Activated T-cell treated with anti-CD3 and anti-CD28 coated beads, Interleukin-2, amount 50 U/mL, for 24 hours (primary cell): ENCODE data around the gene SH3GL2.

Source experiments
- DNase-seq: peaks from one replicate; pipeline ENCODE4 v3.0.0-alpha.2; 2020
- H3K27ac Mint-ChIP-seq: 2 replicates; pipeline ENCODE4 v1.8.0; 2020; ENCODE audit warnings: mild to moderate bottlenecking, mixed read lengths
- H3K27me3 Mint-ChIP-seq: 2 replicates; pipeline ENCODE4 v1.8.0; 2020; ENCODE audit warnings: mixed read lengths
- H3K36me3 Mint-ChIP-seq: 2 replicates; pipeline ENCODE4 v1.8.0; 2020; ENCODE audit warnings: low read depth, mixed read lengths
- H3K4me1 Mint-ChIP-seq: 2 replicates; pipeline ENCODE4 v1.8.0; 2020; ENCODE audit warnings: low read depth, mixed read lengths
- H3K4me3 Mint-ChIP-seq: 2 replicates; pipeline ENCODE4 v1.8.0; 2020; ENCODE audit warnings: mild to moderate bottlenecking, moderate library complexity, mixed read lengths
- H3K9me3 Mint-ChIP-seq: 2 replicates; pipeline ENCODE4 v1.8.0; 2020; ENCODE audit warnings: mixed read lengths

Gene SH3GL2

GRCh38 chr9:17658237-17658636 lies 79.4 kb downstream of the SH3GL2 start:
- no peak overlapping the region for H3K27ac Mint-ChIP-seq
- DNase-seq = no peak
- H3K4me1 Mint-ChIP-seq = no peaks in the 10 kb centered on the region
- no peaks in the 10 kb centered on the region for H3K9me3 Mint-ChIP-seq
- no peaks in the 10 kb centered on the region for H3K36me3 Mint-ChIP-seq
- no peaks in the 10 kb centered on the region for H3K27me3 Mint-ChIP-seq
- H3K4me3 Mint-ChIP-seq = no peak overlapping the region

DNA sequence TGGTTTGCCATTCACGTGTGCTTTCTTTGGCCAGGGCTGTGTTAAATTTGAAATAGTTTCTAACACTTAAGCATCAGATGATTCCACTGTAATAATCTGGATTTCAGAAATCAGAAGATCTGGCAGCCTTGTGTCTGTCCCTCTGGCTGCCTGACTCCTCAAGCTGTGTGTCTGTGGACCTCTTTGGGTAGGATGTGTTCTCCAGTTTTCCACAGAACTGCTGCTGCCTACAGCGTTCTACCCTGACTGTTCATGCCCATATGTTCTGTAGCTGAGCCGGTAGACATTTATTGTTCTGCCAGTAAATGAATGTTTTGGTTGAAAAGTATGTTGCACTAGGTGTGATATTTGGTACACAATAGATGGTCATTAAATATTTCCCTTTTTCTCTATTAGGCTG lies 81.3 kb downstream of the SH3GL2 start:
- no peaks in the 10 kb centered on the region for H3K4me1 Mint-ChIP-seq
- H3K9me3 Mint-ChIP-seq = no peaks in the 10 kb centered on the region
- no peaks in the 10 kb centered on the region for H3K36me3 Mint-ChIP-seq
- no peak for DNase-seq
- no peak overlapping the region for H3K4me3 Mint-ChIP-seq
- H3K27ac Mint-ChIP-seq = no peak overlapping the region
- no peaks in the 10 kb centered on the region for H3K27me3 Mint-ChIP-seq

- H3K27ac Mint-ChIP-seq = no peak overlapping the region
- H3K4me1 Mint-ChIP-seq = no peaks in the 10 kb centered on the region
- H3K9me3 Mint-ChIP-seq = no peaks in the 10 kb centered on the region
- no peak overlapping the region for H3K4me3 Mint-ChIP-seq
- no peak for DNase-seq
- H3K36me3 Mint-ChIP-seq = no peaks in the 10 kb centered on the region
- H3K27me3 Mint-ChIP-seq = no peaks in the 10 kb centered on the region
These were observed 86.6 kb downstream of the SH3GL2 start for GRCh38 chr9:17665450-17665849.

DNA sequence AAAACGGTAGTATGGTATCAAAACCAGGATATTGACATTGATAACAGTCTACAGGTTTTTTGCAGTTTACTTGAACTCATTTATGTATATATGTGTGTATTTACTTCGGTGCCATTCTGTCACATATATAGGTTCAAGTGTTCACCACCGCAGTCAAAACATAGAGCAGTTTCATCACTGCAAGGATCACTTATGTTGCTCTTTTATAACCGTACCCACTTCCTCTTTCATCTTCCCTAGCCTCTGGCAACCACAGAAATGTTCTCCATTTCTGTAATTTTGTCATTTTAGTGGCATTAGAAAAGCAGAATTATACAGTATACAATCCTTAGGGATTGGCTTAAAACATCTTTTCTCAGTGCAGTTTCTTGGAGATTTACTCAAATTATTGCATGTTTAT lies 90.3 kb downstream of the SH3GL2 start:
- Mint-ChIP-seq H3K9me3 (no peaks in the 10 kb centered on the region), H3K4me1 (no peaks in the 10 kb centered on the region), H3K27me3 (no peaks in the 10 kb centered on the region), H3K4me3 (no peak overlapping the region), H3K27ac (no peak overlapping the region), H3K36me3 (no peaks in the 10 kb centered on the region)
- DNase-seq = no peak

DNA sequence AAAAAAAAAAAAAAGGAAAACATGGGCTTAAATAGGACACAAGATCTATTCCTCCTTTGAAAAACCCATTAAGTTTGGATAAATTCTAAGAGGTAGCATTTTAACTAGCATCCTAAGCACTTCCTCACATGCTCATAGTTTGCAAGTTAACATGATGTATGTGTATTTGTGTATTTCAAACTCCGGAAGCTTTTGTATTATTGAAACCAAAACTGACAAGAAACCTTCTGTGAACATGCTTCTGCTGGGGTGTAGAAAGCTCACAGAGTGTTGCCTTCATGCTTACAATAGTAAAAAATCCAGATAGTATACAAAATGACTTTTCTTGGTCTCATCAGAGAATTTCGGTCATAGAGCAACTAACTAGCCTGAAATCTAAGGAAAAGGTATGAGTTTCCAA lies 103.8 kb downstream of the SH3GL2 start:
- no peak overlapping the region for H3K4me3 Mint-ChIP-seq
- no peak overlapping the region for H3K27ac Mint-ChIP-seq
- H3K4me1 Mint-ChIP-seq = no peaks in the 10 kb centered on the region
- no peaks in the 10 kb centered on the region for H3K36me3 Mint-ChIP-seq
- no peaks in the 10 kb centered on the region for H3K27me3 Mint-ChIP-seq
- no peak for DNase-seq
- peaks cover 17% of the 10 kb centered on the region for H3K9me3 Mint-ChIP-seq

DNA sequence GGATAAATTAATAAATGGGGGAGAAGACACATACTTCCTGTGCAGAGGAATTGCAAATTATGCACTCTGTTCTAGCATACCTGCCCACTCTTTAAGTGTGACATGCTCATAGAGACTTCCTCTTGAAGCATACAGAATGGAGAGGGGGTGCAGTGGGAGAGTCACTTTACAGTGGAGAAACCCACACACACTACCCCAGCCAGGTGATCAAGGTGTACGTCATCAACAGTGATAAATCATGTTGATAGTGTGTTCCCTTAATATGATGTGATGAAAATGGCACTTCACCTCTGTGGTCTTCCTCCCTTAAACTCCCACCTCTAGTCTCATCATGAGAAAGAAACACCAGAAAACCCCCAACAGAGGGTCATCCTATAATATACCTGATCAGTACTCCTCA lies 110.0 kb downstream of the SH3GL2 start:
- no peaks in the 10 kb centered on the region for H3K4me1 Mint-ChIP-seq
- no peak overlapping the region for H3K27ac Mint-ChIP-seq
- H3K36me3 Mint-ChIP-seq = no peaks in the 10 kb centered on the region
- H3K4me3 Mint-ChIP-seq = no peak overlapping the region
- H3K27me3 Mint-ChIP-seq = no peaks in the 10 kb centered on the region
- DNase-seq = no peak
- peaks cover 13% of the 10 kb centered on the region for H3K9me3 Mint-ChIP-seq

- Mint-ChIP-seq H3K27me3 (no peaks in the 10 kb centered on the region), H3K27ac (no peak overlapping the region), H3K9me3 (peaks cover 5% of the 10 kb centered on the region), H3K36me3 (no peaks in the 10 kb centered on the region), H3K4me1 (no peaks in the 10 kb centered on the region), H3K4me3 (no peak overlapping the region)
- DNase-seq = no peak
These were observed 115.5 kb downstream of the SH3GL2 start for GRCh38 chr9:17694336-17694735.

DNA sequence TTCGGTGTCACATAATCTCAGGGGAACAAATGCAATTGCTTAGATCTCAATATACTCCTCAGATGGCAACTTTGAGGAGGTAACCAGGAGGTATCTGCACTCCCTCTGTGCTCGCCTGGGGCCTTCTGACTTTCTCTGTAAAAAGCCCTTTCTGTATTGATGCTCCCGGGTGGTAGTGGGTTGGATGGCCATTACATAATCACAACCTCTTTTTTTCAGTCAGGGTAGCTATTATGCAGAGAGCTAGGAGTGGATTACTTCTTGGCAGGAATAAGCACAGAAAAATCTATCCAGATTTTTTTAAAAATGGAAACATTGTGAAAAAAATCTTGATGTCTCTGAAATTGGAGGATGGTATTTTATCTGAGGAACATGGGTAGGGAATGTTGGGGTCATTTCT lies 116.6 kb downstream of the SH3GL2 start:
- Mint-ChIP-seq H3K9me3 (no peaks in the 10 kb centered on the region), H3K27ac (no peak overlapping the region), H3K36me3 (no peaks in the 10 kb centered on the region), H3K4me3 (no peak overlapping the region), H3K27me3 (no peaks in the 10 kb centered on the region), H3K4me1 (no peaks in the 10 kb centered on the region)
- DNase-seq = no peak

- Mint-ChIP-seq H3K4me1 (no peaks in the 10 kb centered on the region), H3K9me3 (peaks cover 3% of the 10 kb centered on the region), H3K27ac (no peak overlapping the region), H3K4me3 (no peak overlapping the region), H3K36me3 (no peaks in the 10 kb centered on the region), H3K27me3 (no peaks in the 10 kb centered on the region)
- no peak for DNase-seq
These were observed 120.9 kb downstream of the SH3GL2 start for GRCh38 chr9:17699615-17700330.

DNA sequence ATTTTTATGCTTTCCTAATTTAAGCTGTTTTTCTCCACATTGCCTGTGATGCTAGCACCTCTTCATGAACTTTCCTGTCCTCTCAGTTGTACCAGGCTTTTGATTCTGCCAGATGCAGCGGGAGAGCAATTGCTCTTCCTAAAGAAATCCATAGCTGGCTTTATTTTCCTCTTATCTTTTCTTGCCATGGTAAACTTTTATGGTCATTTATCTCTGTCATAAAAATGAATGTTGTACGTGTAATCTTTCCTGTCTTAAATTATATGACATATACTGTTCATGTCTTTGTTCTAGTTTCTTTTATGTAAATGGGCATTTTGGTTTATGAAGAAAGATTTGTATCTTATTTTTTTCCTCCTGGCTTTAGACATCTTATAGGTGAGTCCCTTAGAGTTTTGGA lies 127.5 kb downstream of the SH3GL2 start:
- no peaks in the 10 kb centered on the region for H3K36me3 Mint-ChIP-seq

DNA sequence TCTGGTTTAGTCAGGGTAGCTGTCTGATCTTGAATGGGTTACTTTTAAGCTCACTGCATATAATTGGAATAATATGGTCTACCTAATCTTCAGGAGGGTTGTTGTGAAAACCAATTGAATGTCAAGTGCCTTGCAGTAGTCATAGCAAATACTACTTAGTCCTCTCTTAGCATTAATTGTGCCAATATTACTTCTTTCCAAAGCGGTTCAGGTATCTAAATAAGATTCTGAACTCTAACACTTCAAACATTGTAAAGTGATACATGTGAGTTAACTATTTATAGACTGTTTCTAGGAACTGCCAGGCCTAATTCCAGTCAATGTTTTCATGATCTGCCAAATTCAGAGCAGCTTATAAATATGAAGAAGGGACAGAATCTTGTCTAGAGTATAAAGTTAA lies 140.2 kb downstream of the SH3GL2 start:
- no peak overlapping the region for H3K4me3 Mint-ChIP-seq
- H3K36me3 Mint-ChIP-seq = no peaks in the 10 kb centered on the region
- DNase-seq = no peak
- H3K9me3 Mint-ChIP-seq = peaks cover 9% of the 10 kb centered on the region
- no peak overlapping the region for H3K27ac Mint-ChIP-seq
- H3K27me3 Mint-ChIP-seq = no peaks in the 10 kb centered on the region
- no peaks in the 10 kb centered on the region for H3K4me1 Mint-ChIP-seq

More for the DNA sequence above, 127.5 kb downstream of the SH3GL2 start:
- Mint-ChIP-seq H3K27ac (no peak overlapping the region), H3K4me1 (no peaks in the 10 kb centered on the region), H3K9me3 (peaks cover 6% of the 10 kb centered on the region), H3K4me3 (no peak overlapping the region), H3K27me3 (no peaks in the 10 kb centered on the region)
- no peak for DNase-seq

GRCh38 chr9:17721954-17722353 lies 143.1 kb downstream of the SH3GL2 start:
- DNase-seq = no peak
- no peaks in the 10 kb centered on the region for H3K27me3 Mint-ChIP-seq
- H3K4me3 Mint-ChIP-seq = no peak overlapping the region
- no peaks in the 10 kb centered on the region for H3K36me3 Mint-ChIP-seq
- H3K27ac Mint-ChIP-seq = no peak overlapping the region
- H3K4me1 Mint-ChIP-seq = no peaks in the 10 kb centered on the region
- H3K9me3 Mint-ChIP-seq = peaks cover 13% of the 10 kb centered on the region

DNA sequence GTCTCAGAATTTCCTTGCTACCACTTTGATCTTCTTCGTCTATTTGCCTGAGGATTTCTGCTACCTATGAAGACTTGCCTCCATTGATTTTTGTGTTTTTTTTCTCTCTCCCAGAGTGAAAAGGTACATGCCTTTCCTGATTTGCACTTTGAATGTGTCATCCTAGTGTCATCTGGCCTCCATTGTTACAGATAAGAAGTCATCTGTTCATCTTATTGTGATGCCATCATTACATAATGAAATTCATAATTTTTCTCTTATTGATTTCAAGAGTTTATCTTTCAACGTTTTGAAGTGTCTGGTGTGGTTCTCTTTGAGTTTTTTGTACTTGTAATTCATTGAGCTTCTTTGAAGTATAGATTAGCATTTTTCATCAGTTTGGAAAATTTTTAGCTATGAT lies 144.8 kb downstream of the SH3GL2 start:
- peaks cover 13% of the 10 kb centered on the region for H3K9me3 Mint-ChIP-seq
- no peak for DNase-seq
- H3K4me1 Mint-ChIP-seq = no peaks in the 10 kb centered on the region
- no peaks in the 10 kb centered on the region for H3K36me3 Mint-ChIP-seq
- H3K27ac Mint-ChIP-seq = no peak overlapping the region
- no peak overlapping the region for H3K4me3 Mint-ChIP-seq
- no peaks in the 10 kb centered on the region for H3K27me3 Mint-ChIP-seq

- no peak for DNase-seq
- H3K27me3 Mint-ChIP-seq = no peaks in the 10 kb centered on the region
- no peak overlapping the region for H3K27ac Mint-ChIP-seq
- H3K4me3 Mint-ChIP-seq = no peak overlapping the region
- H3K36me3 Mint-ChIP-seq = no peaks in the 10 kb centered on the region
- H3K4me1 Mint-ChIP-seq = no peaks in the 10 kb centered on the region
- H3K9me3 Mint-ChIP-seq = peaks cover 20% of the 10 kb centered on the region
These were observed 146.6 kb downstream of the SH3GL2 start for GRCh38 chr9:17725399-17726010.

DNA sequence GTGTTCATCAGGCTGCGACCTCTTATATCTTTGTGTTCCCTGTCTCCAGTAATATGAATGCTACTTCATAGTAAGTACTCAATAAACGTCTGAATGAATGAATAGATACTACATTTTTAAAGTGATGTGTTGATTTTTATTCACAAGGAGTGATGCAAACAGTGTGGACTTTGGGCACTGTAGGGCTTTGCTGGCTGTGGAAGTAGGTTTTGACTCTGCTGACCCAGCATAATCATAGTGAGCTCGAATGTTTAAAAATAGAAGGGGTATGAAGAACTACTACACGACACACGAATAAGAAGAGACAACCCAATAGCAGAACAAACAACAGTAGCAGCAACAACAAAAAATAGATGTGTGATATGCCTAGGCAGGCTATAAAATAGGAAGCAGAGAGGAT lies 147.4 kb downstream of the SH3GL2 start:
- Mint-ChIP-seq H3K27me3 (no peaks in the 10 kb centered on the region), H3K36me3 (no peaks in the 10 kb centered on the region), H3K9me3 (peaks cover 20% of the 10 kb centered on the region)

More for the DNA sequence above, 147.4 kb downstream of the SH3GL2 start:
- no peak overlapping the region for H3K27ac Mint-ChIP-seq
- DNase-seq = no peak
- no peaks in the 10 kb centered on the region for H3K4me1 Mint-ChIP-seq
- no peak overlapping the region for H3K4me3 Mint-ChIP-seq
